Measurements from ENCODE around the gene FAT3.

DNA sequence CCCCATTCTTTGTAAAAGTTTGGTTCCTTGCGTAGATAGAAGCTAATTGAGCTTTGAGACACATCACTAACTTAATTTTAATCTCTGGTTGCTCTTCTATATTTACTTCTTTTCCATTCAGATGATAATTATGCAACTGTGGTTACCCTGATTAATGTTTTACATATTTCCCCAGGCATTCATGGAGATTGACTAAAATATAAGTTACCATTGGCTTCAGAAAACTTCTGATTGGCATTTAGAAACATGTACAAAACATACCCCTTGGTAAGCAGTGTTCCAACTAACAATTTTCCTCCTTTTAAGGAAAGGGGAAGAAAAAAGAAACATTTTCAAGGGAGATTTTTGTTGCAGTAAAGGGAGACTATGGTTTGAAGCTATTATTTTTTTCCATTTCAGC lies 43.9 kb downstream of the FAT3 start:
- TF ChIP-seq, protein P1, sequence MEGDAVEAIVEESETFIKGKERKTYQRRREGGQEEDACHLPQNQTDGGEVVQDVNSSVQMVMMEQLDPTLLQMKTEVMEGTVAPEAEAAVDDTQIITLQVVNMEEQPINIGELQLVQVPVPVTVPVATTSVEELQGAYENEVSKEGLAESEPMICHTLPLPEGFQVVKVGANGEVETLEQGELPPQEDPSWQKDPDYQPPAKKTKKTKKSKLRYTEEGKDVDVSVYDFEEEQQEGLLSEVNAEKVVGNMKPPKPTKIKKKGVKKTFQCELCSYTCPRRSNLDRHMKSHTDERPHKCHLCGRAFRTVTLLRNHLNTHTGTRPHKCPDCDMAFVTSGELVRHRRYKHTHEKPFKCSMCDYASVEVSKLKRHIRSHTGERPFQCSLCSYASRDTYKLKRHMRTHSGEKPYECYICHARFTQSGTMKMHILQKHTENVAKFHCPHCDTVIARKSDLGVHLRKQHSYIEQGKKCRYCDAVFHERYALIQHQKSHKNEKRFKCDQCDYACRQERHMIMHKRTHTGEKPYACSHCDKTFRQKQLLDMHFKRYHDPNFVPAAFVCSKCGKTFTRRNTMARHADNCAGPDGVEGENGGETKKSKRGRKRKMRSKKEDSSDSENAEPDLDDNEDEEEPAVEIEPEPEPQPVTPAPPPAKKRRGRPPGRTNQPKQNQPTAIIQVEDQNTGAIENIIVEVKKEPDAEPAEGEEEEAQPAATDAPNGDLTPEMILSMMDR (conservative IDR thresholded peaks at IDR 0.05; ENCODE audit: low read depth, low read length) = no peak
- TF ChIP-seq POLR2A (IDR thresholded peaks at IDR 0.05; ENCODE audit: low read depth, low read length) = no peak
- TF ChIP-seq MAZ (IDR thresholded peaks at IDR 0.05; ENCODE audit: borderline replicate concordance, low read depth, low read length) = no peak
- TF ChIP-seq MXI1 (IDR thresholded peaks at IDR 0.05; ENCODE audit: borderline replicate concordance, low read depth, low read length) = no peak

All from IMR-90 (cell line).